HG02840 (cell line): ENCODE measurements around the gene NFKBIL1.
"Not testable (repeated sequence)": the region's sequence is repeated elsewhere in the genome, so short reads cannot be mapped to it uniquely, and the experiment has no call there.

Experiments
- ATAC-seq: cut with Tn5 transposase; IDR thresholded peaks from one replicate; pipeline ENCODE4 v1.9.1; 2021; ENCODE audit warnings: mild to moderate bottlenecking, moderate library complexity, moderate number of reproducible peaks; ENCODE audit not compliant: unreplicated experiment, low FRiP score

The NFKBIL1 gene

GRCh38 chr6:31578184-31579118 is 31.0 kb downstream of the NFKBIL1 start:
- no peak for ATAC-seq

- no peak for ATAC-seq
Observed at GRCh38 chr6:31579119-31579505, 31.7 kb downstream of the NFKBIL1 start.

- ATAC-seq, result no peak
Observed at GRCh38 chr6:31579546-31580437, 32.4 kb downstream of the NFKBIL1 start.

- ATAC-seq, result no peak
Observed at GRCh38 chr6:31580438-31580740, 33.0 kb downstream of the NFKBIL1 start.

- no peak for ATAC-seq
Observed at GRCh38 chr6:31580807-31581433, 33.5 kb downstream of the NFKBIL1 start.

- no peak for ATAC-seq
Observed at GRCh38 chr6:31581434-31582229, 34.2 kb downstream of the NFKBIL1 start.

GRCh38 chr6:31582230-31582643 is 34.8 kb downstream of the NFKBIL1 start, which contains the start of gene LTB:
Gene LTB, minus strand, starts transcription at chr6:31582424. Its CDS starts 7 bp downstream, at chr6:31582417.
- no peak for ATAC-seq

- no peak for ATAC-seq
Observed at GRCh38 chr6:31585491-31585890, 38.1 kb downstream of the NFKBIL1 start.

- ATAC-seq, result no peak
Observed at GRCh38 chr6:31586008-31586407, 38.6 kb downstream of the NFKBIL1 start, which contains the start of gene LST1. Gene LST1, plus strand, starts transcription at chr6:31586277. Its CDS starts 1,023 bp downstream, at chr6:31587300.

GRCh38 chr6:31586599-31587281 is 39.3 kb downstream of the NFKBIL1 start:
- no peak for ATAC-seq

GRCh38 chr6:31587791-31588777 is 40.7 kb downstream of the NFKBIL1 start:
- no peak for ATAC-seq

- ATAC-seq, result no peak
Observed at GRCh38 chr6:31588871-31589650, 41.7 kb downstream of the NFKBIL1 start.

GRCh38 chr6:31590691-31591090 is 43.3 kb downstream of the NFKBIL1 start:
- ATAC-seq, result not testable (repeated sequence)

- ATAC-seq, result no peak
Observed at GRCh38 chr6:31592396-31592771, 45.0 kb downstream of the NFKBIL1 start.

- no peak for ATAC-seq
Observed at GRCh38 chr6:31597006-31597405, 49.6 kb downstream of the NFKBIL1 start.

- ATAC-seq, result no peak
Observed at GRCh38 chr6:31607317-31607716, 59.9 kb downstream of the NFKBIL1 start.
